Airway epithelial cell (primary cell): ENCODE data around the gene TKT. TPM values are rescaled to one million over a fixed set of nuclear protein-coding genes. Genes with fewer than 3 reads are reported as not detected.

Source experiments
- total RNA-seq: library from RNA; depleted of rRNA; stranded (reverse); fragments of >200 nt; gene quantifications from 2 replicates; pipeline ENCODE4 v1.2.3, GENCODE V29; 2015

TKT gene, protein sequence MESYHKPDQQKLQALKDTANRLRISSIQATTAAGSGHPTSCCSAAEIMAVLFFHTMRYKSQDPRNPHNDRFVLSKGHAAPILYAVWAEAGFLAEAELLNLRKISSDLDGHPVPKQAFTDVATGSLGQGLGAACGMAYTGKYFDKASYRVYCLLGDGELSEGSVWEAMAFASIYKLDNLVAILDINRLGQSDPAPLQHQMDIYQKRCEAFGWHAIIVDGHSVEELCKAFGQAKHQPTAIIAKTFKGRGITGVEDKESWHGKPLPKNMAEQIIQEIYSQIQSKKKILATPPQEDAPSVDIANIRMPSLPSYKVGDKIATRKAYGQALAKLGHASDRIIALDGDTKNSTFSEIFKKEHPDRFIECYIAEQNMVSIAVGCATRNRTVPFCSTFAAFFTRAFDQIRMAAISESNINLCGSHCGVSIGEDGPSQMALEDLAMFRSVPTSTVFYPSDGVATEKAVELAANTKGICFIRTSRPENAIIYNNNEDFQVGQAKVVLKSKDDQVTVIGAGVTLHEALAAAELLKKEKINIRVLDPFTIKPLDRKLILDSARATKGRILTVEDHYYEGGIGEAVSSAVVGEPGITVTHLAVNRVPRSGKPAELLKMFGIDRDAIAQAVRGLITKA
- total RNA-seq: 553 and 737 TPM in 2 replicates

GRCh38 chr3:53255775-53256703 is at the start of gene TKT:
Gene TKT, minus strand, starts transcription at chr3:53256022. Its CDS starts 80 bp downstream, at chr3:53255942.

Other genes with a start within 250 kb of the TKT start
- gene SFMBT1, start 209.9 kb downstream of the TKT start, total RNA-seq: 3.5 and 5.6 TPM in 2 replicates
- 21.0 and 28.8 TPM in 2 replicates for gene RFT1, start 125.6 kb downstream of the TKT start, total RNA-seq
- gene PRKCD, start 94.8 kb downstream of the TKT start, total RNA-seq: 11.2 and 13.5 TPM in 2 replicates
- gene DCP1A, start 91.5 kb upstream of the TKT start, total RNA-seq: 6.5 and 9.5 TPM in 2 replicates
- gene CACNA1D, start 238.6 kb upstream of the TKT start, total RNA-seq: 0.14 TPM in 1 of 2 replicates, not detected in the other